ENCODE data around the gene OPN3.

OPN3 gene

DNA sequence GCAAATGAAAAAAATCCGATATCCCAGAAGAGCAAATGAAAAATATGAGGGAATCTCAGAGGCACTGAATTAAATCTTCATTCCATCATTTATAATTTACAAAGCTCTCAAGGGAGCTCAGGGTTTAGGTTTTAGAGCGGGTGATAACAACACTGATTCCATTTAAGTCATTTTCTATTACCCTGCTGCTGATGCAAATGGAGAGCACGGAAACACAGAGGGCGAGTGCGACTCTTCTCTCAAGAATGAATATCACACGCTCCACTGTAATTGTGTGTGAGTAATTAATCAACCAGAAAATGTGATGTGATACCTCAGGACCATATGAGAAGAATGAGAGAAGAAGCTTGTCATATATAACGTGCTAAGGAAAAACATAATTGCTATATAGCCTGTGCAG, 22.7 kb downstream of the OPN3 start:
- DNase-seq (ENCODE audit: low read depth, low spot score): no peak

DNA sequence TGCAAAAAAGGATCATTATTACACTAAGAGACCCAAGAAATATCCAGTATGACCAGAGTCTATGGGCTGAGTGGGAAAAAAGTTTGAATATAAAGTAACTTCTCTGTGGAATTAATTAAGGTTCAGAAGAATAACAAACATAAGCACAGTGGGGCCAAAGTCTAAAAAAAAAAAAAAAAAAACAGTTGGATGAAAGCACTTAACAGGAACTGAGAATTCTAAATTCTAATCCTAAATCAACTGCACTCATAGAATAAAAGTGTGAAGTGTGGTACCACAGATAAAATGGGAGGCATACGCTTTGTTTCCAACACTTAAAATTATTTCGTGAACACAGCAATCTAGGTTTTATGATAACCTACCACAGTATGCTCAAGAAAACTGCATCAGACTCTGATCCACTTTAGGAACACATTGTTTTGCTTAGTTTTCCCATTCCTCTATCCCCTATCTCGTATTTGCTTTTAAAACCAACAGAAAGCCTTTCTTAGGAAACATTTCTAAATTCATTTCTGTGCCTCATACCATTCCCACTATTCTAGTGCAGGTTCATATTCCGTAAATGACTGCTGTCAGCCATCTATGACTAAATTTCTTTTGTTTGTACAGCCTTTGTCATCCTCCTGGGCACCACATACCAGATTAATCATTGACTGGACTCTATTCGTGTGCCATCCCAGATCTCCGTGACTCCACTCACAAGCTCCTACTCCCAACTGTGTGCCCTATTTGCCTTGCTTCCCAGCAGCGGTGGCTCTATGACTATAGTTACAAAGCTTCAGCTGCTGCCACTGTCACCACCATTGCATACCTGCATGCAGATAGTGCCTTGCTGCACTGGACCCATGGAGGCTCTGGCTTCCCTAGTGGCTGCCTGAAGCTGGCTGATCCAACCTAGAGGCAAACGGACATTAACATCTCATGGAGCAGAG, 24.9 kb downstream of the OPN3 start:
- DNase-seq (ENCODE audit: low read depth, low spot score): no peak

DNA sequence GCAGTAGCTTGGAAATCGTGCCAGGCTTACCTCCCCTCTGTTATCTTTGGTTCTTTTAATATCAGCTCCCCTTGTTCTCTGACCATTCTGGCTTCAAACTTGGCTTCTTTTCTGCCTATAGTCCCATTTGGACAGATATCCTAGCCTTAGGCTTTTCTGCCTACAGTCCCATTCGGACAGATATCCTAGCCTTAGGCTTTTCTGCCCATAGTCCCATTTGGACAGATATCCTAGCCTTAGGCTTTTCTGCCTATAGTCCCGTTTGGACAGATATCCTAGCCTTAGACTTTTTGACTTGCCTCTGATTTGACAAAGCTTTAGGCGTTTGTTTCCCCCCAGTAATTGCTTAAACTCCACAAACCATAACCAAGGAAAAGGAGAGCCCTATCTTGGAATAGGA, 25.6 kb downstream of the OPN3 start:
- DNase-seq (ENCODE audit: low read depth, low spot score): no peak

- DNase-seq (ENCODE audit: low read depth, low spot score): no peak
Observed at GRCh38 chr1:241614144-241614543, 26.0 kb downstream of the OPN3 start.

GRCh38 chr1:241612533-241613477, 27.4 kb downstream of the OPN3 start:
- no peak for DNase-seq (ENCODE audit: low read depth, low spot score)

DNA sequence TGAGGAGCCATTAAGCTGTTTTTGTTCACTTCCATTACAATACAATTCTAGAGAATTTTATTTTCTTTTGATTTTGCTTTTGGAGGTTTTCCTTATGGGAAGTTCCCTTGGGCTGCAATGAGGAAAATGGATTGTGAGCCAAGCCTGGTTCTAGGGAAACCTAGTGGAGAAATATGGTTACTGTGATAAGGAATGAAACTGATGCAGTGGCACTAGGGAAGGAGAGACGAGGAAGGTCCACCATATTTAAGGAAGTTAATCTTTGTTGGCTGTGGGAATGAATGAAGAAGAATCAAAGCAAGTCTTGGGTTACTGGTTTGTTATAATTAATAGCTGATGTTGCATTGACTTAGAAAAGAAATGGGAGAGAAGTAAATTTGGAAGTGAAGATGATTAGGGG, 28.4 kb downstream of the OPN3 start:
- DNase-seq (ENCODE audit: low read depth, low spot score): no peak

DNA sequence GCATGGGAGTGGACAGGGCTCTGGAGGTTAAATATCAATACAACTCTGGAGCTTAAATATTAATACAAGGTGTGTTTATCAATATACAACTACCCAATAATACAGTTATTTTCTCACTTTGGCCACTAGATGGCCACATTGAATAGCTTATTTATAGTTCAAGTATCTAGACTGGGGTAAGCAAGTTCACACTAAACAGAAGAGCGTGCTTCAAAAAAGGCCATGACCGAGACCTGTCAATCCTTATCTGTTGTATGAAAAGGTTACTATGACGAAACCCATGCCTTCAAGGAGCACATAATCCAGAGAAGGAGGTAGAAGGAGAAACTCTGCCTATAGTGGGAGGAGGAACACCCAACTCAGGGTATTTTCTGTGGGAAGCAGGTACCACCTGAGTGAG, 29.1 kb downstream of the OPN3 start:
- peak; percentile 37 for DNase-seq (ENCODE audit: low read depth, low spot score)

DNA sequence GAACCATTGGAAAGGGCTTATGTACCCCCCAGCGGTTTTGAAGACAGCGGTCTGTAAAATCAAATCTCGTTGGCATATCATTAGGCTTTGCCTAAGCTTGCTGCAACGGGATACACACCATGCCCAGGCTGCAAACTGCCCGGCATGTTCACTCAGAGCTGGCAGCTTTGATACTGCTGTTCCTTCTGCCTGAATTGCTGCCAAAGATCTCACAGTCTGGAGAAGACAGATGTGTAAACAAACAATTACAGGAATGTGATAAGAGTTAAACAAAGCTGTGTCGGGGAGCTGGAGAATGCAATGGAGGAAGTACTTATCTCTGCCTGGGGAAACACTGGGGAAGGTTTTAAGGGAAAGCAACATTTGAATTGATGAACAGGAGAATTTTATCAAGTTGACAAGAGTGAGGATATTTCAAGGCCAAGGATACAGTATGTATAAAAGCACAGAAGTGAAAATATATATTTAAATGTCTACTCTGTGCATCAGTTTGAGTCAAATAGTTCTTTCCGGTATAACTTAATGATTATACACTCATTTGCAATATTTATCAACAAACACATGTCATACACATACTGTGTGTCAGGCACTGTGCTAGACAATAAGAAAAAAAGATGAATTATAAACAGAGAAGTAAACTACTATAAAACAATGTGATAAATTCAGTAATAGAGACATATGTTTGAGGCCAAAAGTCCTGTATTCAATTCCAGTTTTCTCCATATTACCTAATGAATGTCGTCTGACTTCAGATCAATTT, 29.9 kb downstream of the OPN3 start:
- DNase-seq (ENCODE audit: low read depth, low spot score): peak; percentile 21

DNA sequence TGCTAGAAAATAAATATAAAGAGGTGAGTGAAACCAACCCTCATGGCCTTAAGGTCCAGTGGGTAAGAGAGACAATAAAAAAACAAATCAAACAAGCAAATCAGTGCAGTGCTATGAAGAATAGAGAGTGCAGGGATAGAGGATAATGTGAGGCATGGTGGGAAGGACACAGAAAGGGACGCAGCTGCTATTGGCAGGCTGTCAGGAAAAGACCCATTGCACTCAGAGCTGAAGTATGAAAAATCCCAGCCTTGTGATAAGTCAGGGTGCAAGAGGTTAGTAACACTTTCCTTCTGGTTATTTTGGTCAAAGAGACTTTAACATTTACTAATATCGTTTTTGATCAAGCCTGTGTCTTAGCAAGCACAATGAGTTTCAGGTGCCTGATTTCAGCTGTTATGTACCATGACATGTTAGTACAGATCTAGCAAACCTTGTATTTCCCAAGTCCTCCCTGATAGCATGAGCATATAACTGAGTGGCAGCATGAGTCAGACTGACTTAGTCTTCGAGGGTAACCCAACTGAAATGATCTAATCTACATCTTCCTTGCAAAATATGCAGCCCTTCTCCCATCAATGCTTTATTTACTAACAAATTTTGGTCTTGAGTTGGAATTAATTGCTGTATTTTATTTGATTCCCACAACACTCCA, 31.7 kb downstream of the OPN3 start:
- no peak for DNase-seq (ENCODE audit: low read depth, low spot score)

- DNase-seq (ENCODE audit: low read depth, low spot score): no peak
Observed at GRCh38 chr1:241607497-241607896, 32.7 kb downstream of the OPN3 start.

- DNase-seq (ENCODE audit: low read depth, low spot score): no peak
Observed at GRCh38 chr1:241606544-241606943, 33.6 kb downstream of the OPN3 start.

DNA sequence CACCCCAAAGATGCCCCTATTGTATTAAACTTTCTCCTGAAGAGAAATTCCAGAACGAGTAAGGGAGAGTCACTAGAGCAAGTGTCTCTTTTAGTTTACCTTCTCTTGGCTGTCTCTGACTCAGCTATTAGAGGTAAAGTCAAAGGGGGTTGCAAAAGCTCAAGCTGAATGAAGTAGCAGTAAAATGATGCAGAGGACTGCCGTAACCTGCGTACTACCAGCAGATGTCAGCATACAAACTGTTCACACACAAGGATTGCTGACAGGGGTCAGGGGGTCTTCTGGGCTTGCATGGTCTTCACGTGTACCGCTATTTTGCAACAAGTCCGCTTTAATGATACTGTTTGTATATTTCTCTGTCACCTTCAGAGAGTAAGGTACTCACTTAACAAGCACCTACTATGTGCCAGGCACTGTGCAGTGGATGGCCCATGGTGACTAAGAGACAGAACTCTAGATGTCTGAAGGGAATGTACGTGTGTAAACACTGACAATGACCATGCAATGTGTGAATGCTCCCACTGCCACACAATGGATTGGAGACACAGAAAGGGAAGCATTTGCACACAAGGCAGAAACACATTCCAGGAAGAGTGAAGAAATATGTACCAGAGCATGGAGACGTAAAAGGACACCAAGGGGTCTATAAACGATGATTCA, 34.9 kb downstream of the OPN3 start:
- peak; percentile 33 for DNase-seq (ENCODE audit: low read depth, low spot score)

DNA sequence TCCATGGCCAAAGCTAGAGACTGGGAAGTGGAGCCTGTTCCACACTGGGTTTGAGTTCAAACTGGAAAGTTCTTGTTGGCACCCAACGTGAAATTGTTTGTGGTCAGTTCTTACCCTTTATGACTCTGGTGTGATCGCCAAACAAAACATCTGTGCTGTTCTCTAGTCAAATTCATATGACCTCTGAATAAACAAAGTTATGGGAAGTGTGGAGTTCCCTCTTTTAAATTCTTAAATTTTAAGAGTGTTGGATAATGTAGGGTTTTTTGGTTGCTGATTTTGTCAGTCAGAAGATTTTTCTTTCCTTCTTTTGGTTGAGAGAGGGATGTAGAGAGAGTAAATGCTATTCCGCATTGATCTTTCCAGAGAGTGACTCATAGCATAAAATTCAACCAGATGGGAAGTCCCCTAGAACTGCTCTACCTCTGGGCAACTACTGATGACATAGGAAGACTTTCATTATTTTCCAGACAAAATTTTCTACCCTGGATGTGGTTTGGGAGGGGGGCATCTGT, 36.4 kb downstream of the OPN3 start:
- no peak for DNase-seq (ENCODE audit: low read depth, low spot score)

DNA sequence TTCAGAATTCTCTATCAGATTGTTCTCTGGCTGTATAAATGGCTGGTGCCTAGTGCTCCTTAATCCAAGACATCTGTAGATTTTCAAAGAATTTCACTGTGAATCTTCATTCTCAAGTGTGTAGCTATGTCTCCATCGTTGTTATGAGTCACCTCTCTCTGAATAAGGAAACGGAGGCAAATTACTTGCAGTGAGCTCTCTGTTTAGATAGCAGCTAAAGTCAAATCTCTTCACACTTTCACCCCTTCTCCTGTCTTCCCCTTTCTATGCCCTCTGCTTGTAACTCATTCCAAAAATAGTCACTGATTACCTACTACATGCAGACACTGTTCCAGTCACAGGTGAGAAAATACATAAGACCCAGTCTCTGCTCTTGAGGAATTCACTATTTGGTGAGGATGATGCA, 39.7 kb downstream of the OPN3 start:
- DNase-seq (ENCODE audit: low read depth, low spot score): no peak

DNA sequence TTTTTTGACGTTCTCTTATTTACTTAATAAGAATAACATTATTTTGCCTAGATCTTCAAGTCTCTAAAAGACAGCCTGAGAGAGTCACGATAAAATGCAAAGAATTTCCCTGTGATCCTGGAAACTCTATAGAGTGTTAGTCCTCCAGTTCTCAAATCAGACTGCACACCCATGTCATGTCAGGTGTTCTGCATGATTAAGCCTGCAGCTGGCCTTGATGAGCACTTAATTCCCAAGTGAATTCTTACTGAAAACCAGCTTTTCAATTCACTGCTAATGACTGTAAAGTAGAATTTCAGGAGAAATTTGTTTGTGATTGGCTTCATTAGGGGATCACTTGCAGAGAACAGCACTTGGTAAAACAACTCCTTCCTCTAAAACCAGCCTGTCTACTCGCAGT, 41.9 kb downstream of the OPN3 start:
- no peak for DNase-seq (ENCODE audit: low read depth, low spot score)

DNA sequence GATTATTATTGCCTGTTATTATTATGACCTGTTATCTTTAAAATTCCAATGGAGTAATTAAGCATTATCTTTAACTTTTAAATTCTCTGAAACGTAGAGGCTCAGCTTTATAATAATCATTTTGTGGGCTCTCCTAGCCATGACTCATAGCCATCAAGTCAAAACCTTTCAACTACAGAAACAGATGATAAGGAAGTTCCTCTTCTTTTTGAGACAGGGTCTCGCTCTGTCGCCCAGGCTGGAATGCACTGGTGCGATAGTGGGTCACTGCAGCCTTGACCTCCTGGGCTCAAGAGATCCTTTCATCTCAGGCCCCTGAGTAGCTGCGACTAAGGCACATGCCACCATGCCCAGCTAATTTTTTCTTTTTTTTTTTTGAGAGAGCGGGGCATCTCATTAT, 43.5 kb downstream of the OPN3 start:
- DNase-seq (ENCODE audit: low read depth, low spot score): no peak

GRCh38 chr1:241593186-241593585, 47.0 kb downstream of the OPN3 start:
- no peak for DNase-seq (ENCODE audit: low read depth, low spot score)

DNA sequence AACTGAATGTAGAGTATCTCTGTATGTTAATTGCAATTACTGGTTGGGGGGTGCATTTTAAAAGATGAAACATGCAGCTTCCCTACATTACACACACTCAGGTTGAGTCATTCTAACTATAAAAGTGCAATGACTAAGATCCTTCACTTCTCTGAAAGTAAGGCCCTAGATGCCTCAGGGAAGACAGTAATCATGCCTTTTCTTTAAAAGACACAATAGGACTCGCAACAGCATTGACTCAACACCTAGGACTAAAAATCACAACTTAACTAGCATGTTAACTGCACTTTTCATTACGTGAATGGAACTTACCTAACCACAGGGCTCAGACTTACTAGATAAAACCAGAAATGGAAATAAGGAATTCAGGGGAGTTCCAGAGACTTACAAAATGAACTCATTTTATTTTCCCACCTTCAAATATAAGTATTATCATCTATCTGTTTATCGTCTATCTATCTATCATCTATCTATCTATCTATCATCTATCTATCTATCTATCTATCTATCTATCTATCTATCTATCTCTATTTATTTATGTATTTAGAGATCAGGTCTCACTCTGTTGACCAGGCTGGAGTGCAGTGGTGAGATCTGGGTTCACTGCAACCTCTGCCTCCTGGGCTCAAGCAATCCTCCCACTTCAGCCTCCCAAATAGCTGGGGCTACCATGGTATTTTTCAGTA, 47.8 kb downstream of the OPN3 start:
- no peak for DNase-seq (ENCODE audit: low read depth, low spot score)

- DNase-seq (ENCODE audit: low read depth, low spot score): no peak
Observed at GRCh38 chr1:241591736-241592135, 48.4 kb downstream of the OPN3 start.

DNA sequence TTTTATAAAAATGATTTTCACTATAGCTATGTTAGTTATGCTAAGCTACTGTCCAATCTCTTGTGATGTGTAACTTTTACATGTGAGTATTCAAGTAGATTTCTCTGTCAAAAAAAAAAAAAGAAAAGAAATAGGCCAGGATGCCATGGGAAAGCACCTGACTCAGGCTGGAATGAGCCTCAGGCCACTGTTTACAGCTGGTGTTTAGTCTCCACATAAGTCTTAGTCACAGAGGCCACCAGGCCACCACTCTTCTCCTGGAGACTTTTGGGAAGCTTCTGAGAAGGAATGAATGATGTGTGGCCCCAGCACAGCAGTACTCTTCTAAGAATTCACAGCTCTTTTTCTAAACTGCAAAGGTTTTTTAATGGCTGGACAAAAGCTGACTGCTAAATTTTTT, 48.9 kb downstream of the OPN3 start:
- DNase-seq (ENCODE audit: low read depth, low spot score): peak; percentile 66
